CD8-positive, alpha-beta memory T cell (primary cell): ENCODE results near the gene NARS2. TPM values are rescaled to one million over a fixed set of nuclear protein-coding genes. Genes with fewer than 3 reads are reported as not detected.

Experiments used
- CTCF ChIA-PET: fragments of 350-600 bp; sonication (Branson Sonifier 250); formaldehyde crosslinking; loops from one replicate; lab custom pipeline; 2021; ENCODE audit warnings: antibody characterized with exemption; lab: Charles Lee
- POLR2A ChIA-PET: fragments of 350-600 bp; sonication (Branson Sonifier 250); formaldehyde crosslinking; loops from one replicate; lab custom pipeline; 2021; ENCODE audit warnings: antibody characterized with exemption; lab: Charles Lee
- DNase-seq, 5 donors: peaks; one replicate each; pipeline versions ENCODE4 v3.0.0 to v3.0.0-alpha.2; 2020 to 2022; ENCODE audit warnings: mixed read lengths in 1 of 5
- H3K27ac ChIP-seq: one replicate; pipeline ENCODE4 v1.7.0; 2013; ENCODE audit warnings: low read depth, mild to moderate bottlenecking, low read length, moderate library complexity
- H3K27me3 ChIP-seq: 2 replicates; pipeline ENCODE4 v1.7.0; 2013; ENCODE audit warnings: low read length, mild to moderate bottlenecking; ENCODE audit not compliant: insufficient read depth, poor library complexity, severe bottlenecking
- H3K36me3 ChIP-seq: 2 replicates; pipeline ENCODE4 v1.7.0; 2013; ENCODE audit warnings: mild to moderate bottlenecking, low read length, moderate library complexity; ENCODE audit not compliant: insufficient read depth
- H3K4me1 ChIP-seq: 2 replicates; pipeline ENCODE4 v1.7.0; 2013; ENCODE audit warnings: mild to moderate bottlenecking, low read length, moderate library complexity; ENCODE audit not compliant: insufficient read depth
- H3K4me3 ChIP-seq: 2 replicates; pipeline ENCODE4 v1.7.0; 2013; ENCODE audit warnings: mild to moderate bottlenecking, low read length
- H3K9me3 ChIP-seq: 2 replicates; pipeline ENCODE4 v1.7.0; 2013; ENCODE audit warnings: mild to moderate bottlenecking, low read length
- H3K27ac Mint-ChIP-seq, 8 donors: one replicate each; pipeline ENCODE4 v1.8.0; 2020 to 2021; ENCODE audit warnings: mixed read lengths in 8 of 8, mild to moderate bottlenecking in 6 of 8, inconsistent platforms in 3 of 8, moderate library complexity in 3 of 8
- H3K27me3 Mint-ChIP-seq, 2 donors: one replicate each; pipeline ENCODE4 v1.8.0; 2020 to 2021; ENCODE audit warnings: mixed read lengths in 2 of 2, mild to moderate bottlenecking in 1 of 2, moderate library complexity in 1 of 2
- H3K36me3 Mint-ChIP-seq, 3 donors: one replicate each; pipeline ENCODE4 v1.8.0; 2020 to 2021; ENCODE audit warnings: mixed read lengths in 3 of 3, inconsistent platforms in 1 of 3, mild to moderate bottlenecking in 1 of 3
- H3K4me1 Mint-ChIP-seq, 3 donors: one replicate each; pipeline ENCODE4 v1.8.0; 2020 to 2021; ENCODE audit warnings: mixed read lengths in 3 of 3, inconsistent platforms in 1 of 3, mild to moderate bottlenecking in 1 of 3
- H3K4me3 Mint-ChIP-seq, 7 donors: one replicate each; pipeline ENCODE4 v1.8.0; 2020 to 2021; ENCODE audit warnings: mixed read lengths in 7 of 7, mild to moderate bottlenecking in 6 of 7, moderate library complexity in 4 of 7, inconsistent platforms in 2 of 7
- H3K9me3 Mint-ChIP-seq, 5 donors: one replicate each; pipeline ENCODE4 v1.8.0; 2020 to 2022; ENCODE audit warnings: mixed read lengths in 5 of 5, mild to moderate bottlenecking in 3 of 5, moderate library complexity in 2 of 5, inconsistent platforms in 1 of 5
- polyA plus RNA-seq: library from polyadenylated mRNA; unstranded; fragments of 300-500 nt; fragmentation: Illumina TruSeq; gene quantifications from one replicate; pipeline ENCODE4 v1.2.3, GENCODE V29; 2021
- total RNA-seq, 2 experiments: library from RNA; stranded (reverse); gene quantifications; one replicate each; pipeline ENCODE4 v1.2.3, GENCODE V29; 2021

The NARS2 gene
- total and polyA plus RNA-seq, 3 experiments from 2014 or later: 14.5 to 24.5 (median 23.9) TPM

DNA sequence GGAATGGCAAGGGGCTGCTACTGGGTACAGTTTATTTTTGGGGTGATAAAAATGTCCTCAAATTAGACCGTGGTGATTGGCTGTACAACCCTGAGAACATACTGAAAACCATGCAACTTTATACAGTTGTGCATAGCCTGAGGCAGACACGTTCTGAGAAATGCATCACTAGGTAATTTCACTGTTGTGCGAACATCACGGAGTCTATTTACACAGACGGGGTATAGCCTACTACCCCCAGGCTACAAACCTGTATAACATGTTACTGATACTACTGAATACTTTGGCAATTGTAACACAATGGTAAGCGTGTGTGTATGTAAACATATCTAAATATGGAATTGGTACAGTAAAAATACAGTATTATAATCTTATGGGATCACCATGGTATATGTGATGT is 23.6 kb downstream of the NARS2 start:
- no peak overlapping the region for H3K4me3 ChIP-seq
- no peaks in the 10 kb centered on the region for H3K27me3 Mint-ChIP-seq
- H3K27ac Mint-ChIP-seq: no peak overlapping the region
- peaks cover 7 to 37% (median 11%) of the 10 kb centered on the region in 3 donors for H3K36me3 Mint-ChIP-seq
- ChIA-PET POLR2A (no interaction called here), CTCF (no interaction called here)
- no peaks in the 10 kb centered on the region for H3K9me3 Mint-ChIP-seq
- no peaks in the 10 kb centered on the region for H3K36me3 ChIP-seq
- no peaks in the 10 kb centered on the region for H3K4me1 ChIP-seq
- no peak overlapping the region for H3K4me3 Mint-ChIP-seq
- DNase-seq: no peak
- H3K27ac ChIP-seq: no peak overlapping the region
- no peaks in the 10 kb centered on the region for H3K9me3 ChIP-seq
- H3K27me3 ChIP-seq: no peaks in the 10 kb centered on the region
- peaks cover 7 to 16% (median 15%) of the 10 kb centered on the region in 3 donors for H3K4me1 Mint-ChIP-seq

DNA sequence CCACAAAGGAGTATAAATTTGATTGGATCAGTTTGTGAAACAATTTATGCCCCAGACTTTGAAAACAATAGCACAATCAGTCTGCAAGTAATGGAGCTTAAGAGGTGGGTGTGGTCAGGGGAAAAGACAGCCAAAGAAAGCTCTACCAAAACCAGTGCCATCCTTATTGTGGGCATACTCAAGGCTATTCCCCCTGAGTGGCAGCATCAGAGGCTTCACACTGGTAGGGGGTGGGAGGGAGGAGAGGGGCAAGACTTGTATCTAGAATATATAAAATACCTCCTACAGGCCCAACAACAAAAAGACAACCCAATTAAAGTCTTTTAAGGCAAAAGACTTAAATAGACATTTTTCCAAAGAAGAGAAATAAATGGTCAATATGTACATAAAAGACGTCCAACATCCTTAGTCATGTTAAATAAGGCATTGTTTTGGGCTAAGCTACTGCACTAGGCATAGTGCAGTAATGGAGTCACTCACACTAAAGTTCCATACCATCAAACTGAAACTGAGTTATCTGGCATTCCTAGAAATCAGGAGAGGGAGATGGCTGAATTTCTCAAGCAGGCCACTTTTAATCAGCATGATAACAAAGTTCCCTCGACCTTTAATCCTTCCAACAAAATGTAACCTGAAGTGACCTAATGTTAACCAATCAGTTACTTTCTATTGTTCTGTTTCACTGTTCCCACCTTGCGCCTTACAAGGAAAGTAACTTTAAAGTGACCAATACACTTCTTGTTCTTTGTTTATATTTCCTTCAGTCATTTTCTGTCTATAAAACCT is 24.8 kb downstream of the NARS2 start:
- Mint-ChIP-seq H3K9me3 (no peaks in the 10 kb centered on the region), H3K36me3 (peaks cover 0 to 30% (median 6%) of the 10 kb centered on the region in 3 donors), H3K27ac (peak overlapping the region in 4 of 8 donors; percentile 17 to 51 (median 22)), H3K4me3 (no peak overlapping the region), H3K4me1 (peaks cover 0 to 10% (median 8%) of the 10 kb centered on the region in 3 donors), H3K27me3 (no peaks in the 10 kb centered on the region)
- Histone ChIP-seq H3K9me3 (no peaks in the 10 kb centered on the region), H3K4me1 (no peaks in the 10 kb centered on the region), H3K36me3 (no peaks in the 10 kb centered on the region), H3K4me3 (no peak overlapping the region), H3K27me3 (no peaks in the 10 kb centered on the region), H3K27ac (no peak overlapping the region)
- ChIA-PET CTCF (interaction anchor here (2.4 kb wide), 1 partner anchor 14 kb away, joined by 7 read pairs; no protein-coding TSS in a partner anchor), POLR2A (no interaction called here)
- DNase-seq: no peak

DNA sequence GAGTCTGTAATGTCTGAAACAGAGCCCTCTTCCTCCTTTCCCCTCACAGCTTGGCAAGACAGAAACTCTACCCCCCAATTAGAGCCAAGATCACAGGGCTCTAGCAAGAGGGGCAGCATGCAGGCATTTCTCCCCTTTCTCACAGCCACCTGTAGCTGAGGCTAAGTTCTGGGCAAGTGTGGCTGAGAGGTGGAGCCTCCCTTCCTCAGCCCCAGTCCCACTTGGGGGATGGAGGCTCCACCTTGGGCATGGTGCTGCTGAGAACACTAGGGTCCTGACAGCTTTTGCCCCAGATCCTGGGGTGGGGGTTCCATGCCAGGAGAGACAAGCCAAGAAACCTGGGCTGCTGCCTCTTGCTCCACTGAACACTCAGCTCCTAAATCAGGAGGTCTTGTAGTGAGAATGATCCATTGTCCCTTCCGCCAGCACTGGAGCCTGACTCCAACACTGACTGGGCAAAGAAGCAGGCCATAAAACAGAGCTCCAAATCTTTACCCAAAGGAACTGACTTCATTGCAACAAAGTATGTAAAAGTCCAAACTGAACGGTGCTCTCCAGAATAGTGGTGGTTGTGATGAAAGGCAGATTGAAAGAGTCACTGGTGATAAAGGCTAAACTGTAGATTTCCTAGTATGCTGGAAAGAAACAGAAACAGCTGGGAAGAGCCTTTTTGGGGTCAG is 25.6 kb downstream of the NARS2 start:
- peaks cover 0 to 11% (median 9%) of the 10 kb centered on the region in 3 donors for H3K4me1 Mint-ChIP-seq
- no peak overlapping the region for H3K27ac ChIP-seq
- no peak overlapping the region for H3K4me3 ChIP-seq
- H3K27me3 ChIP-seq: no peaks in the 10 kb centered on the region
- H3K4me3 Mint-ChIP-seq: no peak overlapping the region
- H3K36me3 ChIP-seq: no peaks in the 10 kb centered on the region
- H3K9me3 ChIP-seq: no peaks in the 10 kb centered on the region
- H3K36me3 Mint-ChIP-seq: peaks cover 0 to 23% (median 6%) of the 10 kb centered on the region in 3 donors
- no peak for DNase-seq
- H3K27ac Mint-ChIP-seq: peak overlapping the region in 3 of 8 donors; percentile 17 to 51 (median 21)
- H3K27me3 Mint-ChIP-seq: no peaks in the 10 kb centered on the region
- CTCF ChIA-PET: interaction anchor here (2.4 kb wide), 1 partner anchor 15 kb away, joined by 7 read pairs; no protein-coding TSS in a partner anchor
- no peaks in the 10 kb centered on the region for H3K9me3 Mint-ChIP-seq
- POLR2A ChIA-PET: no interaction called here
- H3K4me1 ChIP-seq: no peaks in the 10 kb centered on the region

DNA sequence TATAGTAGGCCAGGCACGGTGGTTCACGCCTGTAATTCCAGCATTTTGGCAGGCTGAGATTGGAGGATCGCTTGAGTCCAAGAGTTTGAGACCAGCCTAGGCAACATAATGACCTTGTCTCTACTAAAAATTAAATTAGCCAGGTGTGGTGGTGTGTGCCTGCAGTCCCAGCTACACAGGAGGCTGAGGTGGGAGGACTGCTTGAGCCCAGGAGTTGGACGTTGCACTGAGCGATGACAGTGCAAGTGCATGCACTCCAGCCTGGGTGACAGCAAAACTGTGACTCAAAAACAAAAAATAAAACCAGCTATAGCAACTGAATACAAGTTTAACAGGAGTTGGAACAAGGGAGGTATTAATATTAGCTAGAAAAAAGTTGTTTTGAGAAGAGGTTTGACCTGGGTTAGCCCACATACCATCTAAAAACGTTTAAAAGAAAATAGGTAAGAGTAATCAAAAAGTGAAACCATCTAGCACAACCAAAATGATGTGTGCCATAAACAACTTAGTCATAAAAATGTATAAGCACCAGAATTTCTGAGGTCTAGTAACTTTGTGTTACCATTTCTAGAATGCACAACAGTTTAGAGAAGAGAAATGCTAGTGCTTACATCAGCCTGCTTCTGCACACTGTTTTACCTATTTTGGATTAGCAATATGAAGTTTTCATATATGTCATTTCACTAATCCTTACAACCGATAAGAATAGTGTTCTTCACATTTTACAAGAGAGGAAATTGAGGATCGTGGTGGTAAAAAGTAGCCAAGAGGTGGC is 26.5 kb downstream of the NARS2 start:
- H3K4me3 Mint-ChIP-seq: no peak overlapping the region
- no peaks in the 10 kb centered on the region for H3K27me3 Mint-ChIP-seq
- H3K9me3 Mint-ChIP-seq: no peaks in the 10 kb centered on the region
- no peak overlapping the region for H3K27ac Mint-ChIP-seq
- H3K27ac ChIP-seq: no peak overlapping the region
- CTCF ChIA-PET: interaction anchor here (2.4 kb wide), 1 partner anchor 16 kb away, joined by 7 read pairs; no protein-coding TSS in a partner anchor
- peaks cover 0 to 22% (median 8%) of the 10 kb centered on the region in 3 donors for H3K36me3 Mint-ChIP-seq
- H3K4me1 Mint-ChIP-seq: peaks cover 0 to 14% (median 11%) of the 10 kb centered on the region in 3 donors
- no peaks in the 10 kb centered on the region for H3K36me3 ChIP-seq
- DNase-seq: no peak
- no peaks in the 10 kb centered on the region for H3K27me3 ChIP-seq
- no peak overlapping the region for H3K4me3 ChIP-seq
- H3K4me1 ChIP-seq: no peaks in the 10 kb centered on the region
- POLR2A ChIA-PET: no interaction called here
- no peaks in the 10 kb centered on the region for H3K9me3 ChIP-seq

DNA sequence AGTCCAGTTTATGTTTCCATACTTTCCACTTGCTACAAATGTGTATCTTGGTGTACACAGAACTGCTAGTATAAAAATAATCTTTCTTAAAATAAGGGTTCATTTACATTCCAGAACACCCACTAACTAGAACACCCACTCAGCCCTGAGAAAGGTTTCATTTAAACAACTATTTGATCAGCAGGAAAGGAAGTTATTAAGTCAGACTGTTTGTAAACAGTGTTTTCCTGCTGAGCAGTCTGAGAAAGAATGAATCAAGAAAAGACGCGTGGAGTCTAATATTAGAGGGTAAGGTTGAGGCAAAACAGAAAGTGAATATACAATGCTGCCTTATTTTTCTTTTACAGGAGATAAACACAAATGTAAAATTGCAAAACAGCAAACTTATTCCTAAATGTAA is 32.7 kb downstream of the NARS2 start:
- CTCF ChIA-PET: no interaction called here
- H3K27ac ChIP-seq: no peak overlapping the region

DNA sequence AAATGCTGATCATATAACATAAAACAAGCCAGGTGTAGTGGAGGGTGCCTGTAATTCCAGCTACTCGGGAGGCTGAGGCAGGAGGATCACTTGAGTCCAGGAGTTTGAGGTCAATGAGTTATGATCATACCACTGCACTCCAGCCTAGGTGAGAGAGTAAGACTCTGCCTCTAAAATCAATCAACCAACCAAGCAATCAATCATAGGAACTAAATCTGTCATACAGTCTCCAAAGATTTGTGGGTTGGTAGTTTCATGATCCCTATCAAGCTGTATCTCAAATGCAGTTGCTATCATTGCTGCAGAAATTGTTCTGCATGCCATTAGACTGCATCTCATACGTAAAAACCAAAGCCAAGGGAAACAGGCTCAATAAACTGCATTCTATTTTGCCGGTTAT is 33.1 kb downstream of the NARS2 start:
- H3K27ac ChIP-seq: no peak overlapping the region
- Mint-ChIP-seq H3K4me1 (peaks cover 5 to 14% (median 13%) of the 10 kb centered on the region in 3 donors), H3K9me3 (no peaks in the 10 kb centered on the region), H3K27me3 (no peaks in the 10 kb centered on the region), H3K4me3 (no peak overlapping the region), H3K27ac (no peak overlapping the region), H3K36me3 (peaks cover 4 to 44% (median 24%) of the 10 kb centered on the region in 3 donors)
- H3K9me3 ChIP-seq: no peaks in the 10 kb centered on the region
- no peaks in the 10 kb centered on the region for H3K27me3 ChIP-seq
- no peaks in the 10 kb centered on the region for H3K4me1 ChIP-seq
- no peak for DNase-seq
- POLR2A ChIA-PET: no interaction called here
- no peak overlapping the region for H3K4me3 ChIP-seq
- CTCF ChIA-PET: interaction anchor here (0.9 to 1.6 kb wide), 2 partner anchors 9 to 23 kb away, joined by 4 read pairs; no protein-coding TSS in a partner anchor
- H3K36me3 ChIP-seq: no peaks in the 10 kb centered on the region

More for the DNA sequence above, 32.7 kb downstream of the NARS2 start:
- H3K4me3 Mint-ChIP-seq: no peak overlapping the region
- no peak for DNase-seq
- no peaks in the 10 kb centered on the region for H3K9me3 ChIP-seq
- no peak overlapping the region for H3K4me3 ChIP-seq
- H3K27ac Mint-ChIP-seq: no peak overlapping the region
- no peaks in the 10 kb centered on the region for H3K27me3 ChIP-seq
- no peaks in the 10 kb centered on the region for H3K9me3 Mint-ChIP-seq
- H3K4me1 ChIP-seq: no peaks in the 10 kb centered on the region
- H3K36me3 ChIP-seq: no peaks in the 10 kb centered on the region
- peaks cover 4 to 41% (median 23%) of the 10 kb centered on the region in 3 donors for H3K36me3 Mint-ChIP-seq
- no peaks in the 10 kb centered on the region for H3K27me3 Mint-ChIP-seq
- H3K4me1 Mint-ChIP-seq: peaks cover 5 to 14% (median 13%) of the 10 kb centered on the region in 3 donors
- POLR2A ChIA-PET: no interaction called here

DNA sequence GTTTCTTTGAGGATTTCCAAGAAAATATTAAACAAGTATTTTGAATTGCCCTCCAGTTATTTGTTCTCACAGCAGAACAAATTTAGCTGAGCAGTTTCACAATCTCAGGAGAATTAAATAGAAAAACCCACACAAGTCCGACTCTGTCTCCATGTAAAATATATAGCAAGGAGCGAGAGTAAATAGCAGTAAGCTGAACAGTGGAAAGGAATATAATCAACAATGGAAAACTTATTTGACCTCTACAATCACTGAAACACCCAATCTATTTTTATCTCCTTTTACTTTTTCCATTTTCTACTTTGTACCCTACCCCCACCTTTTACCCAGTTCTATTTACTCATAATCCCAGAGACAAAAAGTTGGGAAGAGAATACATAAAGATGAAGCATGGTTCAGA is 34.4 kb downstream of the NARS2 start:
- no peaks in the 10 kb centered on the region for H3K27me3 ChIP-seq
- Mint-ChIP-seq H3K36me3 (peaks cover 4 to 38% (median 21%) of the 10 kb centered on the region in 3 donors), H3K4me1 (peaks cover 5 to 13% (median 10%) of the 10 kb centered on the region in 3 donors), H3K27me3 (no peaks in the 10 kb centered on the region), H3K9me3 (no peaks in the 10 kb centered on the region), H3K27ac (no peak overlapping the region), H3K4me3 (no peak overlapping the region)
- POLR2A ChIA-PET: no interaction called here
- no peak for DNase-seq
- H3K27ac ChIP-seq: no peak overlapping the region
- no peaks in the 10 kb centered on the region for H3K36me3 ChIP-seq
- no peak overlapping the region for H3K4me3 ChIP-seq
- CTCF ChIA-PET: interaction anchor here (1.2 to 1.6 kb wide), 2 partner anchors 24 to 124 kb away, joined by 3 to 4 read pairs; no protein-coding TSS in a partner anchor
- no peaks in the 10 kb centered on the region for H3K4me1 ChIP-seq
- no peaks in the 10 kb centered on the region for H3K9me3 ChIP-seq
